SK-N-MC (cell line): ENCODE measurements around the gene RPP25L.

Source experiments
- DNase-seq: peaks from one replicate; pipeline ENCODE4 v3.0.0-alpha.2; 2011; ENCODE audit warnings: low read depth, low spot score
- H3K27ac ChIP-seq: fragments of 200-600 bp; sonication (generic); 2 replicates; pipeline ENCODE4 v1.5.1; 2016; ENCODE audit warnings: mixed run types
- H3K36me3 ChIP-seq: fragments of 200-600 bp; sonication (generic); 2 replicates; pipeline ENCODE4 v1.6.1; 2017; ENCODE audit warnings: antibody characterized with exemption, low read length, mixed read lengths; ENCODE audit not compliant: insufficient read depth
- H3K4me3 ChIP-seq: fragments of 200-600 bp; sonication (generic); 2 replicates; pipeline ENCODE4 v1.5.1; 2016
- H3K9ac ChIP-seq: fragments of 200-600 bp; sonication (generic); 2 replicates; pipeline ENCODE4 v1.8.0; 2017; ENCODE audit warnings: mixed run types, mixed read lengths; ENCODE audit not compliant: insufficient read length
- H3K9me3 ChIP-seq: fragments of 200-600 bp; sonication (generic); 2 replicates; pipeline ENCODE4 v1.6.1; 2017; ENCODE audit warnings: low read depth, mild to moderate bottlenecking, antibody characterized with exemption, low read length, moderate library complexity, mixed read lengths
- EZH2 ChIP-seq: fragments of 200-600 bp; sonication (generic); IDR thresholded peaks from one replicate; pipeline ENCODE4 v1.6.1; 2017; ENCODE audit warnings: antibody characterized with exemption
- FOXP2 ChIP-seq: optimal IDR thresholded peaks from 2 replicates; pipeline ENCODE3; 2011; ENCODE audit warnings: mild to moderate bottlenecking, moderate library complexity; ENCODE audit not compliant: insufficient read depth; ENCODE audit errors: extremely low read length, control extremely low read depth
- POLR2AphosphoS5 ChIP-seq: IDR thresholded peaks from 2 replicates; pipeline ENCODE4 v1.6.1; 2012; ENCODE audit warnings: mild to moderate bottlenecking, low read depth, low read length, borderline replicate concordance

RPP25L gene

GRCh38 chr9:34577400-34578240, 34.3 kb downstream of the RPP25L start:
- no peak overlapping the region for H3K4me3 ChIP-seq
- DNase-seq = no peak
- TF ChIP-seq POLR2AphosphoS5 (no peak), EZH2 (no peak), FOXP2 (no peak)
- no peaks in the 10 kb centered on the region for H3K9me3 ChIP-seq
- no peak overlapping the region for H3K9ac ChIP-seq
- no peak overlapping the region for H3K27ac ChIP-seq
- H3K36me3 ChIP-seq = no peaks in the 10 kb centered on the region

GRCh38 chr9:34576597-34577399, 35.1 kb downstream of the RPP25L start:
- Histone ChIP-seq H3K9me3 (no peaks in the 10 kb centered on the region), H3K9ac (no peak overlapping the region), H3K27ac (no peak overlapping the region), H3K36me3 (no peaks in the 10 kb centered on the region), H3K4me3 (no peak overlapping the region)
- DNase-seq = no peak
- TF ChIP-seq FOXP2 = no peak
- TF ChIP-seq EZH2 = no peak
- no peak for TF ChIP-seq POLR2AphosphoS5

- no peak overlapping the region for H3K4me3 ChIP-seq
- H3K36me3 ChIP-seq = no peaks in the 10 kb centered on the region
- H3K9me3 ChIP-seq = no peaks in the 10 kb centered on the region
- H3K9ac ChIP-seq = no peak overlapping the region
- TF ChIP-seq FOXP2 (no peak), EZH2 (no peak), POLR2AphosphoS5 (no peak)
- H3K27ac ChIP-seq = no peak overlapping the region
- DNase-seq = no peak
Observed at GRCh38 chr9:34575862-34576596, 35.9 kb downstream of the RPP25L start.

- no peak overlapping the region for H3K9ac ChIP-seq
- H3K36me3 ChIP-seq = no peaks in the 10 kb centered on the region
- no peak overlapping the region for H3K27ac ChIP-seq
Observed at GRCh38 chr9:34575241-34575640, 36.7 kb downstream of the RPP25L start.

GRCh38 chr9:34574571-34574970, 37.3 kb downstream of the RPP25L start:
- no peaks in the 10 kb centered on the region for H3K36me3 ChIP-seq
- TF ChIP-seq EZH2 (no peak), FOXP2 (no peak), POLR2AphosphoS5 (no peak)
- H3K4me3 ChIP-seq = no peak overlapping the region
- no peaks in the 10 kb centered on the region for H3K9me3 ChIP-seq
- H3K9ac ChIP-seq = no peak overlapping the region
- DNase-seq = no peak
- H3K27ac ChIP-seq = no peak overlapping the region

More at GRCh38 chr9:34575241-34575640, 36.7 kb downstream of the RPP25L start:
- H3K4me3 ChIP-seq = no peak overlapping the region
- DNase-seq = no peak
- no peaks in the 10 kb centered on the region for H3K9me3 ChIP-seq
- TF ChIP-seq FOXP2 (no peak), POLR2AphosphoS5 (no peak), EZH2 (no peak)

GRCh38 chr9:34573599-34574325, 38.1 kb downstream of the RPP25L start:
- Histone ChIP-seq H3K4me3 (no peak overlapping the region), H3K36me3 (no peaks in the 10 kb centered on the region), H3K9me3 (no peaks in the 10 kb centered on the region), H3K9ac (no peak overlapping the region), H3K27ac (no peak overlapping the region)
- DNase-seq = no peak
- TF ChIP-seq POLR2AphosphoS5 (no peak), EZH2 (no peak)

GRCh38 chr9:34572628-34573027, 39.3 kb downstream of the RPP25L start:
- Histone ChIP-seq H3K4me3 (no peak overlapping the region), H3K9me3 (no peaks in the 10 kb centered on the region), H3K27ac (no peak overlapping the region), H3K36me3 (no peaks in the 10 kb centered on the region), H3K9ac (no peak overlapping the region)
- TF ChIP-seq FOXP2 (no peak), POLR2AphosphoS5 (no peak), EZH2 (no peak)
- no peak for DNase-seq

GRCh38 chr9:34572092-34572491, 39.8 kb downstream of the RPP25L start:
- Histone ChIP-seq H3K9me3 (no peaks in the 10 kb centered on the region), H3K9ac (no peak overlapping the region), H3K4me3 (no peak overlapping the region), H3K36me3 (no peaks in the 10 kb centered on the region), H3K27ac (no peak overlapping the region)
- DNase-seq = no peak
- TF ChIP-seq POLR2AphosphoS5 (no peak), FOXP2 (no peak), EZH2 (no peak)
